Testis (tissue), 3 donors: Measurements from ENCODE around the gene KLRF1. TPM values are rescaled to one million over a fixed set of nuclear protein-coding genes. Genes with fewer than 3 reads are reported as not detected.

Source experiments
- DNase-seq: peaks from one replicate; pipeline ENCODE4 v3.0.0-alpha.2; 2019
- H3K27ac ChIP-seq, 2 donors: fragments of 200-600 bp; sonication (generic); one replicate each; pipeline ENCODE4 v1.5.1; 2019
- H3K27me3 ChIP-seq: fragments of 200-600 bp; sonication (generic); one replicate; pipeline ENCODE4 v1.5.1; 2019
- H3K36me3 ChIP-seq: fragments of 200-600 bp; sonication (generic); one replicate; pipeline ENCODE4 v1.5.1; 2017; ENCODE audit warnings: low read depth; ENCODE audit errors: missing control alignments
- H3K4me1 ChIP-seq: fragments of 200-600 bp; sonication (generic); one replicate; pipeline ENCODE4 v1.5.1; 2019
- H3K4me3 ChIP-seq, 2 donors: fragments of 200-600 bp; sonication (generic); one replicate each; pipeline ENCODE4 v1.5.1; 2017 to 2019
- H3K9me3 ChIP-seq: fragments of 200-600 bp; sonication (generic); one replicate; pipeline ENCODE4 v1.5.1; 2017
- POLR2A ChIP-seq: fragments of 450-650 bp; IDR thresholded peaks from one replicate; pipeline ENCODE4 v1.6.1; 2017; ENCODE audit warnings: antibody characterized with exemption, mild to moderate bottlenecking, moderate library complexity
- WGBS, 2 donors: methylation state at CpG; one replicate each; pipeline ENCODE4 v1.1.5; 2018; 5-methylcytosine and 5-hydroxymethylcytosine counted together
- intact Hi-C: fragments of 100-400 bp; cut with DNase I; formaldehyde crosslinking; loops from one replicate; pipeline ENCODE4 v1.15.1; 2023; ENCODE audit warnings: low total_unique reads
- polyA plus RNA-seq: library from polyadenylated mRNA; stranded (reverse); fragments of 350-450 nt; fragmentation: Illumina TruSeq; extraction: RNeasy Lipid Tissue Mini Kit (QIAGEN cat#74804); gene quantifications from one replicate; pipeline ENCODE4 v1.2.3, GENCODE V29; 2014; ENCODE audit warnings: low read depth, low replicate concordance; ENCODE audit not compliant: insufficient read depth
- total RNA-seq, 2 donors: library from RNA; depleted of rRNA; stranded (reverse); fragments of >200 nt; gene quantifications; one replicate each; pipeline ENCODE4 v1.2.3, GENCODE V29; 2016
- TF ChIP-seq, protein P1 (sequence below), 3 experiments: fragments of 450-650 bp in 2 of 3; fragments of 200-600 bp in 1 of 3; sonication (generic) in 1 of 3; IDR thresholded peaks; one replicate each; pipeline ENCODE4 v1.5.1; 2016 to 2019; ENCODE audit warnings: antibody characterized with exemption in 3 of 3, mild to moderate bottlenecking in 2 of 3, moderate library complexity in 1 of 3

Gene KLRF1
- total and polyA plus RNA-seq, 3 donors from 2014 or later, result 0.43 to 1.2 (median 1.0) TPM

DNA sequence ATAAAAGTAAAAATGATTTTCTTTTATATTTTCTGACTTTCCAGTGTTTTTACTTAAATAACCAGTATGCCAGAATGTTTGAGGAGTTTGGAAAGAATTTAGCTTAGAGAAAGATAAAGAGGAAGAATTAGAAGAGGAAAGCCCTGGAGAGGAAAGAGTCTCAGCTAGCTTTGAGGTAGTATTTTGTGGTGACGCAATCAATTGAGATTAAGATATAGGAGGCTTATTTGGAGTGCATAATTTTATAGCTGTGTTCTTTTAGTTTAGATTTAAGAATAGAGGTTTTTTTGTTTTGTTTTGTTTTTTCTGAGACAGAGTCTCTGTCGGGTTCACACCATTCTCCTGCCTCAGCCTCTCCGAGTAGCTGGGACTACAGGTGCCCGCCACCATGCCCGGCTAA is 23.8 kb downstream of the KLRF1 start:
- DNase-seq, result no peak
- TF ChIP-seq, protein P1, sequence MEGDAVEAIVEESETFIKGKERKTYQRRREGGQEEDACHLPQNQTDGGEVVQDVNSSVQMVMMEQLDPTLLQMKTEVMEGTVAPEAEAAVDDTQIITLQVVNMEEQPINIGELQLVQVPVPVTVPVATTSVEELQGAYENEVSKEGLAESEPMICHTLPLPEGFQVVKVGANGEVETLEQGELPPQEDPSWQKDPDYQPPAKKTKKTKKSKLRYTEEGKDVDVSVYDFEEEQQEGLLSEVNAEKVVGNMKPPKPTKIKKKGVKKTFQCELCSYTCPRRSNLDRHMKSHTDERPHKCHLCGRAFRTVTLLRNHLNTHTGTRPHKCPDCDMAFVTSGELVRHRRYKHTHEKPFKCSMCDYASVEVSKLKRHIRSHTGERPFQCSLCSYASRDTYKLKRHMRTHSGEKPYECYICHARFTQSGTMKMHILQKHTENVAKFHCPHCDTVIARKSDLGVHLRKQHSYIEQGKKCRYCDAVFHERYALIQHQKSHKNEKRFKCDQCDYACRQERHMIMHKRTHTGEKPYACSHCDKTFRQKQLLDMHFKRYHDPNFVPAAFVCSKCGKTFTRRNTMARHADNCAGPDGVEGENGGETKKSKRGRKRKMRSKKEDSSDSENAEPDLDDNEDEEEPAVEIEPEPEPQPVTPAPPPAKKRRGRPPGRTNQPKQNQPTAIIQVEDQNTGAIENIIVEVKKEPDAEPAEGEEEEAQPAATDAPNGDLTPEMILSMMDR (IDR thresholded peaks at IDR 0.05), result no peak
- TF ChIP-seq POLR2A, result no peak
- 85 to 98% methylated on average over 5 of the region's 5 CpGs for WGBS, 2 donors
- no peaks in the 10 kb centered on the region for H3K9me3 ChIP-seq
- H3K4me1 ChIP-seq, result no peaks in the 10 kb centered on the region
- no peak overlapping the region for H3K27ac ChIP-seq
- no peaks in the 10 kb centered on the region for H3K36me3 ChIP-seq
- no peaks in the 10 kb centered on the region for H3K27me3 ChIP-seq
- intact Hi-C loops, result no loop called here
- H3K4me3 ChIP-seq, result no peak overlapping the region

DNA sequence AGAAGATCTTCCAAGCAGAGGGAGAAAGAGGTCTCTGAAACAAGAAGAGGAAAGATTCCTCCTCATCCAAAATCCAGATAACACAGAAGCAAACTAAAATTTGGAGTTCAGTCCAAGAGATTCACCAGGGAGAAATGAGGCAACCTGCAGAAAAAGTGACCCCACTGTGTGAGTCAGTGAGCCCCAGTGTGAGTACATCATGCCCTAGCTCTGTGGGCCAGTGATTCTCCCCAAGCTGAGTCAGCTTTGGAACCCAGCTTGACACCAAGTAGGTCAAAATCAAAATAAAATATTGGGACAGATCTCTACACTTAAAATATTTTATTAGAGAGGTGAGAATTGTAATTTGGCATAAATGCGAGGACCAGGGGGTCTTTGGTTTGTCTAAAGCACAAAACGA is 24.6 kb downstream of the KLRF1 start:
- no peak for DNase-seq
- 93% methylated on average over 2 of the region's 2 CpGs for WGBS, 2 donors
- no peaks in the 10 kb centered on the region for H3K4me1 ChIP-seq
- intact Hi-C loops, result no loop called here
- H3K4me3 ChIP-seq, result no peak overlapping the region
- H3K9me3 ChIP-seq, result no peaks in the 10 kb centered on the region
- H3K27ac ChIP-seq, result no peak overlapping the region
- no peaks in the 10 kb centered on the region for H3K36me3 ChIP-seq
- no peaks in the 10 kb centered on the region for H3K27me3 ChIP-seq
- no peak for TF ChIP-seq POLR2A
- TF ChIP-seq, protein P1 (IDR thresholded peaks at IDR 0.05), result no peak

DNA sequence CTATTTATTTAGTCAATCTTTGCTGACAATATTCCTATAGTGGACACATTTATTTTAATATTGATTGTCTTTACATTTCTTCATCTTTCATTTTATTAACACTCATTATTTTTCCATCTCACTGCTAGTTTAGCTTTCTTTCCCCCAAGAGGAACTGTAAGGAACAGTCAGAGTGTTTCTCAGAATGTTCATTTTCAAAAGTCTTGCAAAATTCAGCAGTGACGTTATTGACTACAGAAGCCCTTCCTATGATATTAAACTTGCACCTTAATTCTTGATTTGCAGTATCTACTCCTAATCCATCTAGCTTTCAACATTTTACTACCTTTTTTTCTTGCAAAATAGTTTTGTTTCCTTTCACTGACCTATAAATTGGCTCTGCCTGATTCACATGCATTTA is 28.9 kb downstream of the KLRF1 start:
- TF ChIP-seq POLR2A, result no peak
- TF ChIP-seq, protein P1 (IDR thresholded peaks at IDR 0.05), result no peak
- H3K27ac ChIP-seq, result no peak overlapping the region

DNA sequence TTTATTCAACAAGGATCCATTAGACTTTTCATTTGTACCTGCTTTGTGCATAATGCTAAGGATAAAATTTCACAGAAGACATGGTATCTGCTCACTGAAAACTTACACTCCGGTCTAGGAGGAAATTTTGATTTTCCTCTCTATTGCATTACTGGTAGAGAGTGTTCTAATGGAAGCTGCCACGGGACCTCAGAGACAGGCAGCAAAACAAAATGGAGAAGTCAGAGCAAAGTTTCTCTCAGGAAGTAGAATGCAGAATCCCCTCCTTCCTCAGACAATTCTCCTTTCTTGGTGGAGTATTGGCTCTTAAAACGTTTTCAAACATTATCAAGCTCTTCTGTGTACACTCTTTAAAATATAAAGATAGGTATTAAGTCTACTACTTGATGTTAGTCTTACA is 29.6 kb downstream of the KLRF1 start:
- Histone ChIP-seq H3K27me3 (no peaks in the 10 kb centered on the region), H3K36me3 (no peaks in the 10 kb centered on the region), H3K4me3 (no peak overlapping the region), H3K27ac (no peak overlapping the region), H3K4me1 (no peaks in the 10 kb centered on the region), H3K9me3 (no peaks in the 10 kb centered on the region)
- intact Hi-C loops, result no loop called here
- no peak for TF ChIP-seq POLR2A
- TF ChIP-seq, protein P1 (IDR thresholded peaks at IDR 0.05), result no peak
- DNase-seq, result no peak
- 76% methylated on average over 3 of the region's 3 CpGs for WGBS, 2 donors

More for the DNA sequence above, 28.9 kb downstream of the KLRF1 start:
- WGBS, 2 donors, result 78 to 100% methylated on average over 1 of the region's 1 CpG
- Histone ChIP-seq H3K27me3 (no peaks in the 10 kb centered on the region), H3K4me3 (no peak overlapping the region), H3K36me3 (no peaks in the 10 kb centered on the region), H3K4me1 (no peaks in the 10 kb centered on the region), H3K9me3 (no peaks in the 10 kb centered on the region)
- intact Hi-C loops, result no loop called here
- DNase-seq, result no peak

DNA sequence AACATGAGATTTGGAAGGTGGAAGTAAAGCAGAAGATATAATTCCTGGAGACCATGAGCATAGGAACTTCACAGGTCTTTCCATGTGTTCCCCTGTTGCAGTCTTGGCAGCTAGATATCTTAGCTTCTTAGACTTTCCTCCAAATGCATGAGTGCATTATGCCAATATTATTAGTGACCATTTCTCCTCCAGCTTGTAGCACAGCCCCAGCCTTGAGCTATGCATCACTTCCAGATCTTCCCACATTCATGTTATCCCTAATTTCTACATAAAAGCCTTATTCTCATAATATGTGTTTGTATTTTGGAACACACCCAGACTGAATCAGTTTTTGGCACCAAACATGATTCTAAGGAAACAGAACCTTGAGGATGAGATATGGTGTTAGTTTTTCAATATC is 30.9 kb downstream of the KLRF1 start:
- TF ChIP-seq, protein P1 (IDR thresholded peaks at IDR 0.05), result no peak
- TF ChIP-seq POLR2A, result no peak
- no peak for DNase-seq
- intact Hi-C loops, result no loop called here

More for the DNA sequence above, 30.9 kb downstream of the KLRF1 start:
- Histone ChIP-seq H3K9me3 (no peaks in the 10 kb centered on the region), H3K4me1 (no peaks in the 10 kb centered on the region), H3K27ac (no peak overlapping the region), H3K27me3 (no peaks in the 10 kb centered on the region), H3K36me3 (no peaks in the 10 kb centered on the region), H3K4me3 (no peak overlapping the region)
